NOMO-1 (cell line): Measurements from ENCODE around the gene TOP3A.
A peak's percentile ranks its signal among the peaks of the same experiment; 100 is the strongest.
"Not testable (repeated sequence)": the region's sequence is repeated elsewhere in the genome, so short reads cannot be mapped to it uniquely, and the experiment has no call there.

ENCODE experiments used
- DNase-seq, 2 experiments: peaks; one replicate each; lab custom pipeline; 2025; ENCODE audit not compliant: unreplicated experiment in 2 of 2; lab: John Stamatoyannopoulos, UW

The TOP3A gene

GRCh38 chr17:18314731-18315561 lies at the start of gene TOP3A, which contains the start of gene SMCR8:
TSS of gene TOP3A (minus strand) at chr17:18314994. CDS start at chr17:18314778, 216 bp downstream.
TSS of gene SMCR8 (plus strand) at chr17:18315293. CDS start at chr17:18315790, 497 bp downstream.
- DNase-seq, result peak; percentile 97 to 98

- DNase-seq, result no peak
Measured at GRCh38 chr17:18364166-18364565, 49.4 kb upstream of the TOP3A start.

GRCh38 chr17:18363101-18364049 lies 48.6 kb upstream of the TOP3A start, which contains the start of gene SHMT1:
TSS of gene SHMT1 (minus strand) at chr17:18363550. CDS start at chr17:18355981, 7,569 bp downstream.
- DNase-seq, result peak; percentile 88 to 96

GRCh38 chr17:18362698-18363100 lies 47.9 kb upstream of the TOP3A start:
- DNase-seq, result no peak

GRCh38 chr17:18361837-18362697 lies 47.3 kb upstream of the TOP3A start:
- no peak for DNase-seq

- DNase-seq, result no peak
Measured at GRCh38 chr17:18360518-18360917, 45.7 kb upstream of the TOP3A start.

- DNase-seq, result peak; percentile 8 to 53
Measured at GRCh38 chr17:18356624-18357023, 41.8 kb upstream of the TOP3A start.

GRCh38 chr17:18353541-18353940 lies 38.7 kb upstream of the TOP3A start:
- DNase-seq, result no peak

- DNase-seq, result no peak
Measured at GRCh38 chr17:18344021-18344420, 29.2 kb upstream of the TOP3A start.

- DNase-seq, result no peak
Measured at GRCh38 chr17:18339933-18340332, 25.1 kb upstream of the TOP3A start.

- DNase-seq, result not testable (repeated sequence)
Measured at GRCh38 chr17:18338158-18338557, 23.4 kb upstream of the TOP3A start.

- no peak for DNase-seq
Measured at GRCh38 chr17:18332909-18333489, 18.2 kb upstream of the TOP3A start.

GRCh38 chr17:18331879-18332278 lies 17.1 kb upstream of the TOP3A start:
- DNase-seq, result no peak

GRCh38 chr17:18328643-18329204 lies 13.9 kb upstream of the TOP3A start:
- no peak for DNase-seq

GRCh38 chr17:18327556-18327955 lies 12.8 kb upstream of the TOP3A start:
- DNase-seq, result no peak

- DNase-seq, result no peak
Measured at GRCh38 chr17:18327093-18327492, 12.3 kb upstream of the TOP3A start.

- no peak for DNase-seq
Measured at GRCh38 chr17:18326572-18326971, 11.8 kb upstream of the TOP3A start.

- no peak for DNase-seq
Measured at GRCh38 chr17:18326039-18326438, 11.2 kb upstream of the TOP3A start.

GRCh38 chr17:18324140-18325050 lies 9.6 kb upstream of the TOP3A start:
- DNase-seq, result no peak
